H1 (cell line): ENCODE data around the gene FOXG1. TPM values are rescaled to one million over a fixed set of nuclear protein-coding genes. Genes with fewer than 3 reads are reported as not detected.

ENCODE experiments used
- CTCF ChIA-PET: fragments of 300-600 bp; sonication (Branson Sonifier 250); formaldehyde crosslinking; loops from one replicate; lab custom pipeline; 2021; ENCODE audit not compliant: partially characterized antibody; lab: Charles Lee
- POLR2A ChIA-PET: fragments of 300-600 bp; sonication (Branson Sonifier 250); formaldehyde crosslinking; loops from one replicate; lab custom pipeline; 2021; ENCODE audit warnings: inconsistent platforms; ENCODE audit not compliant: partially characterized antibody; lab: Charles Lee
- DNase-seq, 2 experiments: peaks; one replicate each; pipeline versions ENCODE4 v3.0.0 to v3.0.0-alpha.2; 2010 to 2022; ENCODE audit warnings: low spot score in 2 of 2, low read depth in 1 of 2, mixed read lengths in 1 of 2
- FAIRE-seq: peaks from 2 replicates; lab custom pipeline; 2011; peaks lifted over from hg19 to GRCh38; lab: Jason Lieb, UNC
- H2AFZ ChIP-seq: 2 replicates; pipeline ENCODE4 v1.8.1; 2012; ENCODE audit warnings: low read length, inconsistent platforms
- H2AK5ac ChIP-seq: 2 replicates; pipeline ENCODE4 v1.6.1; 2013; ENCODE audit warnings: low read depth, low read length
- H2BK120ac ChIP-seq: replicated peaks from 2 replicates; pipeline ENCODE3; 2013; ENCODE audit warnings: low read depth, low read length, inconsistent platforms
- H2BK12ac ChIP-seq: 2 replicates; pipeline ENCODE4 v1.6.1; 2013; ENCODE audit warnings: low read depth, low read length
- H2BK15ac ChIP-seq: 2 replicates; pipeline ENCODE4 v1.6.1; 2013; ENCODE audit warnings: low read length
- H2BK20ac ChIP-seq: 2 replicates; pipeline ENCODE4 v1.6.1; 2013; ENCODE audit warnings: low read length
- H2BK5ac ChIP-seq: 2 replicates; pipeline ENCODE4 v1.6.1; 2013; ENCODE audit warnings: low read depth, low read length
- H3K14ac ChIP-seq: 2 replicates; pipeline ENCODE4 v1.6.1; 2013; ENCODE audit warnings: inconsistent platforms; ENCODE audit not compliant: insufficient read length
- H3K18ac ChIP-seq: 2 replicates; pipeline ENCODE4 v1.6.1; 2013; ENCODE audit warnings: low read length; ENCODE audit errors: extremely low read depth
- H3K23ac ChIP-seq: 2 replicates; pipeline ENCODE4 v1.6.1; 2013; ENCODE audit warnings: inconsistent platforms; ENCODE audit not compliant: insufficient read length
- H3K23me2 ChIP-seq: 2 replicates; pipeline ENCODE4 v1.6.1; 2013; ENCODE audit warnings: low read depth, low read length
- H3K27ac ChIP-seq: 2 replicates; pipeline ENCODE4 v1.6.1; 2011; ENCODE audit warnings: low read depth, low read length, inconsistent platforms
- H3K27me3 ChIP-seq, 4 experiments: replicated peaks in 1 of 4; 1 replicate in 1 of 4; 2 replicates in 3 of 4; pipeline versions ENCODE4 v1.6.1 to v1.8.1; 2011 to 2013; ENCODE audit warnings: low read length in 3 of 4, mild to moderate bottlenecking in 3 of 4, inconsistent platforms in 2 of 4, mixed read lengths in 2 of 4, moderate library complexity in 1 of 4; ENCODE audit not compliant: control insufficient read depth in 3 of 4, insufficient read depth in 3 of 4; ENCODE audit errors: extremely low read depth in 1 of 4
- H3K36me3 ChIP-seq, 4 experiments: 2 replicates each; pipeline versions ENCODE4 v1.6.1 to v1.8.1; 2011 to 2013; ENCODE audit warnings: mild to moderate bottlenecking in 4 of 4, low read length in 3 of 4, moderate library complexity in 2 of 4, control low read depth in 1 of 4, inconsistent platforms in 1 of 4; ENCODE audit not compliant: insufficient read depth in 4 of 4, control insufficient read depth in 2 of 4
- H3K4ac ChIP-seq: replicated peaks from 2 replicates; pipeline ENCODE3; 2013; ENCODE audit warnings: low read length, low read depth, mixed read lengths, inconsistent platforms; ENCODE audit not compliant: insufficient read length
- H3K4me1 ChIP-seq, 4 experiments: replicated peaks in 1 of 4; 1 replicate in 1 of 4; 2 replicates in 3 of 4; pipeline versions ENCODE4 v1.6.1 to v1.8.1; 2011 to 2013; ENCODE audit warnings: low read length in 3 of 4, inconsistent platforms in 2 of 4, mixed read lengths in 1 of 4; ENCODE audit not compliant: insufficient read depth in 4 of 4, control insufficient read depth in 3 of 4
- H3K4me2 ChIP-seq, 2 experiments: 2 replicates each; pipeline versions ENCODE4 v1.6.1 to v1.8.1; 2011 to 2013; ENCODE audit warnings: low read depth in 2 of 2, low read length in 2 of 2, control low read depth in 1 of 2, inconsistent platforms in 1 of 2, mild to moderate bottlenecking in 1 of 2; ENCODE audit not compliant: insufficient read depth in 1 of 2
- H3K4me3 ChIP-seq, 4 experiments: fragments of 200-600, 300-600 bp in 1 of 4; sonication (generic), shearing (Covaris generic), sonication (Bioruptor Twin) in 1 of 4; 2 replicates each; pipeline versions ENCODE4 v1.5.1 to v1.8.1; 2011 to 2016; ENCODE audit warnings: low read length in 4 of 4, low read depth in 3 of 4, control low read depth in 2 of 4, inconsistent platforms in 2 of 4, mild to moderate bottlenecking in 2 of 4, mixed read lengths in 1 of 4, moderate library complexity in 1 of 4; ENCODE audit not compliant: insufficient read depth in 2 of 4; ENCODE audit errors: extremely low read depth in 1 of 4
- H3K56ac ChIP-seq: replicated peaks from 2 replicates; pipeline ENCODE3; 2013; ENCODE audit warnings: low read depth, mild to moderate bottlenecking, mixed read lengths, low read length, inconsistent platforms; ENCODE audit not compliant: insufficient read length
- H3K79me1 ChIP-seq: 2 replicates; pipeline ENCODE4 v1.6.1; 2013; ENCODE audit warnings: low read depth, low read length, control low read depth
- H3K79me2 ChIP-seq, 2 experiments: 2 replicates each; pipeline versions ENCODE4 v1.6.1 to v1.8.1; 2012 to 2013; ENCODE audit warnings: low read length in 2 of 2, mild to moderate bottlenecking in 2 of 2, inconsistent platforms in 1 of 2; ENCODE audit not compliant: insufficient read depth in 2 of 2, control insufficient read depth in 1 of 2
- H3K9ac ChIP-seq, 4 experiments: replicated peaks in 1 of 4; 1 replicate in 1 of 4; 2 replicates in 3 of 4; pipeline versions ENCODE4 v1.6.1 to v1.8.1; 2011 to 2013; ENCODE audit warnings: low read depth in 3 of 4, low read length in 3 of 4, control low read depth in 2 of 4, mild to moderate bottlenecking in 2 of 4, moderate library complexity in 2 of 4, inconsistent platforms in 1 of 4; ENCODE audit errors: extremely low read depth in 1 of 4
- H3K9me3 ChIP-seq, 2 experiments: 2 replicates each; pipeline versions ENCODE4 v1.6.1 to v1.8.1; 2012 to 2013; ENCODE audit warnings: mild to moderate bottlenecking in 2 of 2, moderate library complexity in 2 of 2, control low read depth in 1 of 2, inconsistent platforms in 1 of 2, low read depth in 1 of 2, low read length in 1 of 2, mixed read lengths in 1 of 2; ENCODE audit not compliant: insufficient read depth in 2 of 2
- H4K20me1 ChIP-seq, 2 experiments: replicated peaks in 1 of 2; 2 replicates each; pipeline versions ENCODE3 to v1.8.1; 2011 to 2013; ENCODE audit warnings: inconsistent platforms in 2 of 2, low read length in 2 of 2, mild to moderate bottlenecking in 1 of 2; ENCODE audit not compliant: insufficient read depth in 2 of 2, control insufficient read depth in 1 of 2
- H4K5ac ChIP-seq: 2 replicates; pipeline ENCODE4 v1.6.1; 2013; ENCODE audit warnings: low read length, low read depth, mixed read lengths, inconsistent platforms; ENCODE audit not compliant: insufficient read length
- H4K8ac ChIP-seq: 2 replicates; pipeline ENCODE4 v1.8.0; 2013; ENCODE audit warnings: mild to moderate bottlenecking, moderate library complexity, low read length, inconsistent platforms; ENCODE audit not compliant: insufficient read depth; ENCODE audit errors: extremely low read depth
- H4K91ac ChIP-seq: replicated peaks from 2 replicates; pipeline ENCODE3; 2013; ENCODE audit warnings: low read length, mixed read lengths, inconsistent platforms; ENCODE audit not compliant: insufficient read length
- POLR2AphosphoS5 ChIP-seq: IDR thresholded peaks from 2 replicates; pipeline ENCODE4 v1.6.1; 2011; ENCODE audit warnings: low read depth, low read length
- RFX5 ChIP-seq: IDR thresholded peaks from 2 replicates; pipeline ENCODE4 v1.6.1; 2011; ENCODE audit warnings: low read depth, low read length, improper control_type of control experiment, borderline replicate concordance
- SIN3A ChIP-seq, 2 experiments: IDR thresholded peaks in 1 of 2; conservative IDR thresholded peaks in 1 of 2; 2 replicates each; pipeline ENCODE4 v1.6.1; 2011 to 2012; ENCODE audit warnings: low read length in 2 of 2, improper control_type of control experiment in 1 of 2, low read depth in 1 of 2, mild to moderate bottlenecking in 1 of 2
- WGBS, 2 experiments: shearing (Covaris generic) in 1 of 2; methylation state at CpG; one replicate each; pipeline versions ENCODE4 v1.1.6 to v1.1.7; 2013 to 2015; ENCODE audit warnings: low lambda C conversion rate in 2 of 2, mixed read lengths in 2 of 2, inconsistent platforms in 1 of 2, low coverage in 1 of 2, missing lambda C conversion rate in 1 of 2; ENCODE audit not compliant: insufficient replicate concordance in 2 of 2, insufficient coverage in 1 of 2, insufficient read length in 1 of 2; ENCODE audit errors: extremely low coverage in 1 of 2, missing lambda C conversion rate in 1 of 2; 5-methylcytosine and 5-hydroxymethylcytosine counted together
- polyA plus RNA-seq, 7 experiments: library from polyadenylated mRNA; depleted of rRNA in 3 of 7; stranded (reverse) in 5 of 7; unstranded in 2 of 7; fragments of >200 nt in 5 of 7; fragments of 200-250 nt in 2 of 7; gene quantifications; 1 replicate in 5 of 7; 2 replicates in 1 of 7; 4 replicates in 1 of 7; pipeline versions ENCODE4 v1.2.1 to v1.2.3, GENCODE V29; 2011 to 2013; ENCODE audit warnings: missing spikeins in 2 of 7, mixed read lengths in 2 of 7
- total RNA-seq: library from RNA; stranded (reverse); fragmentation: NEBNext Ultra II Directional; extraction: Animal tissue kit (Norgen Biotek cat#: 25700); gene quantifications from 2 replicates; pipeline ENCODE4 v1.2.1, GENCODE V29; 2021

Gene FOXG1
- total and polyA plus RNA-seq, 2 of the 8 experiments (the other 6 are each of a cell fraction or from before 2014, with no cell fraction given), result 0.03 to 0.24 TPM

DNA sequence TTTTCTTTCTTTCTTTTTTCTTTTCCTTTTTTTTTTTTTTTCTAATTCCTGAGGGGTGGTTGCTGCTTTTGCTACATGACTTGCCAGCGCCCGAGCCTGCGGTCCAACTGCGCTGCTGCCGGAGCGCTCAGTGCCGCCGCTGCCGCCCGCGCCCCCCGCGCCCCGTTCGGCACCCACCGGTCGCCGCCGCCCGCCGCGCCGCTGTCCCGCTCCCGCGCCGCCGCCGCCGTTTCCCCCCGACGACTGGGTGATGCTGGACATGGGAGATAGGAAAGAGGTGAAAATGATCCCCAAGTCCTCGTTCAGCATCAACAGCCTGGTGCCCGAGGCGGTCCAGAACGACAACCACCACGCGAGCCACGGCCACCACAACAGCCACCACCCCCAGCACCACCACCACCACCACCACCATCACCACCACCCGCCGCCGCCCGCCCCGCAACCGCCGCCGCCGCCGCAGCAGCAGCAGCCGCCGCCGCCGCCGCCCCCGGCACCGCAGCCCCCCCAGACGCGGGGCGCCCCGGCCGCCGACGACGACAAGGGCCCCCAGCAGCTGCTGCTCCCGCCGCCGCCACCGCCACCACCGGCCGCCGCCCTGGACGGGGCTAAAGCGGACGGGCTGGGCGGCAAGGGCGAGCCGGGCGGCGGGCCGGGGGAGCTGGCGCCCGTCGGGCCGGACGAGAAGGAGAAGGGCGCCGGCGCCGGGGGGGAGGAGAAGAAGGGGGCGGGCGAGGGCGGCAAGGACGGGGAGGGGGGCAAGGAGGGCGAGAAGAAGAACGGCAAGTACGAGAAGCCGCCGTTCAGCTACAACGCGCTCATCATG is 654 bp downstream of the FOXG1 start:
- Histone ChIP-seq H2BK5ac (no peak overlapping the region), H3K4me1 (peaks cover 2 to 17% (median 8%) of the 10 kb centered on the region in 4 experiments; a peak in 3 of 7 replicates), H4K20me1 (peaks cover 6 to 9% of the 10 kb centered on the region in 2 experiments), H2BK120ac (no peak overlapping the region), H2BK20ac (no peak overlapping the region), H2BK12ac (peak overlapping the region; percentile 93; the same call in 1 of the 2 replicates), H3K23ac (no peak overlapping the region)
- TF ChIP-seq RFX5, result no peak
- TF ChIP-seq SIN3A (conservative IDR thresholded peaks at IDR 0.05 in 1 of 2, IDR thresholded peaks at IDR 0.05 in 1 of 2; ENCODE audit: low read depth in 1 of 2, low read length in 2 of 2), result no peak
- no peak for TF ChIP-seq POLR2AphosphoS5
- TF ChIP-seq, all 59 proteins: peak for 0
- Histone ChIP-seq H4K8ac (no peak overlapping the region; the same call in 1 of the 2 replicates), H3K4me3 (peak overlapping the region in 3 of 4 experiments; percentile 31 to 79 (median 58); a peak in 5 of 8 replicates), H3K79me2 (no peaks in the 10 kb centered on the region), H3K27ac (no peak overlapping the region), H3K14ac (no peak overlapping the region), H2AFZ (no peak overlapping the region), H3K4me2 (peak overlapping the region; percentile 79 to 85), H2BK15ac (no peak overlapping the region), H4K5ac (no peak overlapping the region), H3K18ac (no peak overlapping the region), H3K36me3 (no peaks in the 10 kb centered on the region), H3K23me2 (peaks cover 17% of the 10 kb centered on the region), H4K91ac (no peak overlapping the region), H3K9ac (peak overlapping the region in 1 of 4 experiments; percentile 41; a peak in 1 of 7 replicates), H3K9me3 (no peaks in the 10 kb centered on the region), H3K4ac (no peak overlapping the region), H3K56ac (no peak overlapping the region), H3K27me3 (peaks cover 47 to 85% (median 74%) of the 10 kb centered on the region in 4 experiments), H3K79me1 (no peaks in the 10 kb centered on the region), H2AK5ac (no peak overlapping the region)
- 21% methylated on average over 3 of the region's 100 CpGs; no CpG with 5 or more reads in 1 of the 2 experiments for WGBS, 2 experiments
- ChIA-PET CTCF (interaction anchor here (1.3 to 6.7 kb wide), 2 partner anchors 11 to 12 kb away, joined by 9 to 63 read pairs; no protein-coding TSS in a partner anchor), POLR2A (interaction anchor here (1.2 kb wide), 1 partner anchor 8 kb away, joined by 4 read pairs; no protein-coding TSS in a partner anchor)
- DNase-seq, result peak in 1 of 2 experiments; percentile 54
- FAIRE-seq, result no peak
